IgD-negative memory B cell (primary cell): ENCODE results near the gene ACSM3. TPM values are rescaled to one million over a fixed set of nuclear protein-coding genes. Genes with fewer than 3 reads are reported as not detected.

ENCODE experiments used
- H3K27ac Mint-ChIP-seq, 3 donors: one replicate each; pipeline ENCODE4 v1.8.0; 2020 to 2022; ENCODE audit warnings: mild to moderate bottlenecking in 3 of 3, mixed read lengths in 3 of 3, moderate library complexity in 1 of 3
- H3K27me3 Mint-ChIP-seq: one replicate; pipeline ENCODE4 v1.8.0; 2021; ENCODE audit warnings: mixed read lengths
- H3K36me3 Mint-ChIP-seq: one replicate; pipeline ENCODE4 v1.8.0; 2020; ENCODE audit warnings: mild to moderate bottlenecking, mixed read lengths
- H3K4me1 Mint-ChIP-seq, 3 donors: one replicate each; pipeline ENCODE4 v1.8.0; 2020 to 2022; ENCODE audit warnings: mixed read lengths in 3 of 3, mild to moderate bottlenecking in 1 of 3
- H3K4me3 Mint-ChIP-seq, 4 donors: one replicate each; pipeline ENCODE4 v1.8.0; 2020 to 2022; ENCODE audit warnings: mild to moderate bottlenecking in 4 of 4, mixed read lengths in 4 of 4, moderate library complexity in 3 of 4
- H3K9me3 Mint-ChIP-seq, 3 donors: one replicate each; pipeline ENCODE4 v1.8.0; 2020 to 2021; ENCODE audit warnings: mixed read lengths in 3 of 3, mild to moderate bottlenecking in 1 of 3
- polyA plus RNA-seq: library from polyadenylated mRNA; unstranded; fragments of 300-500 nt; fragmentation: Illumina TruSeq; gene quantifications from one replicate; pipeline ENCODE4 v1.2.3, GENCODE V29; 2021

Gene ACSM3
- polyA plus RNA-seq, 1 donor from 2014 or later, result 1.6 TPM

- no peak overlapping the region for H3K27ac Mint-ChIP-seq
- H3K9me3 Mint-ChIP-seq, result no peaks in the 10 kb centered on the region
- peaks cover 0 to 3% (median 2%) of the 10 kb centered on the region in 3 donors for H3K4me1 Mint-ChIP-seq
- H3K4me3 Mint-ChIP-seq, result no peak overlapping the region
- no peaks in the 10 kb centered on the region for H3K36me3 Mint-ChIP-seq
- peaks cover 1% of the 10 kb centered on the region for H3K27me3 Mint-ChIP-seq
Measured at GRCh38 chr16:20844054-20844453, 80.2 kb downstream of the ACSM3 start.

- H3K4me1 Mint-ChIP-seq, result peaks cover 0 to 1% (median under 1%) of the 10 kb centered on the region in 3 donors
- H3K36me3 Mint-ChIP-seq, result no peaks in the 10 kb centered on the region
- no peaks in the 10 kb centered on the region for H3K9me3 Mint-ChIP-seq
- no peak overlapping the region for H3K27ac Mint-ChIP-seq
- no peak overlapping the region for H3K4me3 Mint-ChIP-seq
- peaks cover 1% of the 10 kb centered on the region for H3K27me3 Mint-ChIP-seq
Measured at GRCh38 chr16:20844588-20844987, 80.8 kb downstream of the ACSM3 start.

- no peaks in the 10 kb centered on the region for H3K36me3 Mint-ChIP-seq
- H3K27ac Mint-ChIP-seq, result no peak overlapping the region
- H3K4me1 Mint-ChIP-seq, result no peaks in the 10 kb centered on the region
- H3K9me3 Mint-ChIP-seq, result no peaks in the 10 kb centered on the region
- no peak overlapping the region for H3K4me3 Mint-ChIP-seq
- peaks cover 1% of the 10 kb centered on the region for H3K27me3 Mint-ChIP-seq
Measured at GRCh38 chr16:20846030-20846429, 82.2 kb downstream of the ACSM3 start.

GRCh38 chr16:20846551-20846950 is 82.7 kb downstream of the ACSM3 start:
- Mint-ChIP-seq H3K27me3 (peaks cover 1% of the 10 kb centered on the region), H3K27ac (no peak overlapping the region), H3K4me1 (no peaks in the 10 kb centered on the region), H3K36me3 (no peaks in the 10 kb centered on the region), H3K9me3 (no peaks in the 10 kb centered on the region), H3K4me3 (no peak overlapping the region)

Other genes with a start within 250 kb of the ACSM3 start
- gene ACSM2B, start 187.6 kb upstream of the ACSM3 start, polyA plus RNA-seq, result not detected
- not detected for gene ACSM1, start 66.3 kb upstream of the ACSM3 start, polyA plus RNA-seq
- gene THUMPD1, start 22.2 kb upstream of the ACSM3 start, polyA plus RNA-seq, result 64.3 TPM
- 1.5 TPM for gene ERI2, start 42.5 kb downstream of the ACSM3 start, polyA plus RNA-seq
- not detected for gene REXO5, start 42.5 kb downstream of the ACSM3 start, polyA plus RNA-seq
- gene DCUN1D3, start 136.3 kb downstream of the ACSM3 start, polyA plus RNA-seq, result 0.97 TPM
- gene LYRM1, start 136.8 kb downstream of the ACSM3 start, polyA plus RNA-seq, result 33.5 TPM